ENCODE results near the gene IBTK. TPM values are rescaled to one million over a fixed set of nuclear protein-coding genes. Genes with fewer than 3 reads are reported as not detected.
A peak's percentile ranks its signal among the peaks of the same experiment; 100 is the strongest.

Gene IBTK
- polyA plus RNA-seq, 3 donors: 7.0 to 20.2 (median 13.1) TPM

- peaks cover 0 to 9% (median 2%) of the 10 kb centered on the region in 7 donors for H3K9me3 Mint-ChIP-seq
- Histone ChIP-seq H3K36me3 (replicated peaks in 1 of 2; ENCODE audit: control insufficient read depth in 1 of 2, insufficient read depth in 2 of 2, low read length in 2 of 2) (peaks cover 66 to 93% of the 10 kb centered on the region in 2 donors), H3K27ac (ENCODE audit: low read depth in 1 of 2, low read length in 2 of 2) (no peak overlapping the region), H3K9ac (ENCODE audit: insufficient read depth, low read length, poor library complexity, severe bottlenecking) (no peak overlapping the region), H3K79me2 (ENCODE audit: insufficient read depth, low read length) (no peaks in the 10 kb centered on the region), H3K4me3 (replicated peaks in 1 of 3; ENCODE audit: low read depth in 2 of 3, low read length in 3 of 3) (no peak overlapping the region), H3K9me3 (replicated peaks in 1 of 2; ENCODE audit: control insufficient read depth in 1 of 2, insufficient read depth in 1 of 2, low read length in 2 of 2) (peaks cover 0 to 5% of the 10 kb centered on the region in 2 donors), H3K4me2 (replicated peaks; ENCODE audit: extremely low read depth, low read length, poor library complexity, severe bottlenecking) (no peak overlapping the region), H4K20me1 (ENCODE audit: insufficient read depth, low read length) (no peaks in the 10 kb centered on the region), H3K4me1 (ENCODE audit: control insufficient read depth in 1 of 2, insufficient read depth in 2 of 2, low read length in 2 of 2) (no peaks in the 10 kb centered on the region), H2AFZ (ENCODE audit: insufficient read depth, low read depth, low read length, poor library complexity, severe bottlenecking) (no peak overlapping the region), H3K27me3 (ENCODE audit: control insufficient read depth in 2 of 2, insufficient read depth in 2 of 2, low read length in 2 of 2) (no peaks in the 10 kb centered on the region)
- TF ChIP-seq CTCF (IDR thresholded peaks at IDR 0.05): no peak
- intact Hi-C loops (cut with micrococcal nuclease): no loop called here
- DNase-seq: no peak
- no peak overlapping the region for H3K4me3 Mint-ChIP-seq
- H3K27me3 Mint-ChIP-seq (ENCODE audit: low read depth in 3 of 3): peaks cover 0 to 2% (median 0%) of the 10 kb centered on the region in 3 donors
- peak overlapping the region in 1 of 7 donors; percentile 26 for H3K27ac Mint-ChIP-seq
- no CpG with 5 or more reads among the region's 1 CpG for WGBS (ENCODE audit: insufficient coverage)
- peaks cover 67 to 72% of the 10 kb centered on the region in 2 donors for H3K36me3 Mint-ChIP-seq
- H3K4me1 Mint-ChIP-seq: no peaks in the 10 kb centered on the region
Observed at GRCh38 chr6:82205930-82206392, 41.6 kb downstream of the IBTK start.

GRCh38 chr6:82204020-82204419 is 43.5 kb downstream of the IBTK start:
- Histone ChIP-seq H3K4me3 (replicated peaks in 1 of 3; ENCODE audit: low read depth in 2 of 3, low read length in 3 of 3) (no peak overlapping the region), H3K79me2 (ENCODE audit: insufficient read depth, low read length) (no peaks in the 10 kb centered on the region), H3K36me3 (replicated peaks in 1 of 2; ENCODE audit: control insufficient read depth in 1 of 2, insufficient read depth in 2 of 2, low read length in 2 of 2) (peaks cover 67 to 94% of the 10 kb centered on the region in 2 donors), H3K4me2 (replicated peaks; ENCODE audit: extremely low read depth, low read length, poor library complexity, severe bottlenecking) (no peak overlapping the region), H3K27me3 (ENCODE audit: control insufficient read depth in 2 of 2, insufficient read depth in 2 of 2, low read length in 2 of 2) (no peaks in the 10 kb centered on the region), H4K20me1 (ENCODE audit: insufficient read depth, low read length) (no peaks in the 10 kb centered on the region), H3K27ac (ENCODE audit: low read depth in 1 of 2, low read length in 2 of 2) (no peak overlapping the region), H2AFZ (ENCODE audit: insufficient read depth, low read depth, low read length, poor library complexity, severe bottlenecking) (no peak overlapping the region), H3K4me1 (ENCODE audit: control insufficient read depth in 1 of 2, insufficient read depth in 2 of 2, low read length in 2 of 2) (no peaks in the 10 kb centered on the region), H3K9me3 (replicated peaks in 1 of 2; ENCODE audit: control insufficient read depth in 1 of 2, insufficient read depth in 1 of 2, low read length in 2 of 2) (no peaks in the 10 kb centered on the region), H3K9ac (ENCODE audit: insufficient read depth, low read length, poor library complexity, severe bottlenecking) (no peak overlapping the region)
- peaks cover 0 to 4% (median under 1%) of the 10 kb centered on the region in 7 donors for H3K9me3 Mint-ChIP-seq
- H3K27me3 Mint-ChIP-seq (ENCODE audit: low read depth in 3 of 3): peaks cover 0 to 2% (median 0%) of the 10 kb centered on the region in 3 donors
- H3K27ac Mint-ChIP-seq: peak overlapping the region in 1 of 7 donors; percentile 9
- intact Hi-C loops (cut with micrococcal nuclease): no loop called here
- H3K4me1 Mint-ChIP-seq: no peaks in the 10 kb centered on the region
- no peak overlapping the region for H3K4me3 Mint-ChIP-seq
- DNase-seq: no peak
- H3K36me3 Mint-ChIP-seq: peaks cover 70 to 73% of the 10 kb centered on the region in 2 donors
- no peak for TF ChIP-seq CTCF (IDR thresholded peaks at IDR 0.05)

Data from CD14-positive monocyte (primary cell).